Gastroesophageal sphincter (tissue), 4 donors: ENCODE results near the gene FOXO3. TPM values are rescaled to one million over a fixed set of nuclear protein-coding genes. Genes with fewer than 3 reads are reported as not detected.
A peak's percentile ranks its signal among the peaks of the same experiment; 100 is the strongest.

Experiments
- ATAC-seq: fragments of 150-250 bp; one replicate; pipeline ENCODE4 v1.9.1; 2016; ENCODE audit warnings: mild to moderate bottlenecking, moderate library complexity
- H3K27ac ChIP-seq, 4 donors: fragments of 200-600 bp; sonication (generic) in 3 of 4; 1 replicate in 3 of 4; 2 replicates in 1 of 4; pipeline ENCODE4 v1.5.1; 2016 to 2019
- H3K27me3 ChIP-seq: fragments of 200-600 bp; sonication (generic); one replicate; pipeline ENCODE4 v1.5.1; 2019
- H3K36me3 ChIP-seq, 2 donors: fragments of 200-600 bp; sonication (generic); one replicate each; pipeline ENCODE4 v1.5.1; 2019; ENCODE audit warnings: control low read depth in 1 of 2
- H3K4me1 ChIP-seq, 3 donors: fragments of 200-600 bp; sonication (generic); 1 replicate in 2 of 3; 2 replicates in 1 of 3; pipeline ENCODE4 v1.5.1; 2016 to 2019; ENCODE audit warnings: control low read depth in 2 of 3
- H3K4me3 ChIP-seq, 2 donors: fragments of 200-600 bp; sonication (generic); one replicate each; pipeline ENCODE4 v1.5.1; 2019; ENCODE audit warnings: mild to moderate bottlenecking in 1 of 2, moderate library complexity in 1 of 2
- H3K9me3 ChIP-seq, 3 donors: fragments of 200-600 bp; sonication (generic); one replicate each; pipeline ENCODE4 v1.5.1; 2017 to 2019; ENCODE audit warnings: control low read depth in 2 of 3
- EP300 ChIP-seq: sonication (generic); formaldehyde crosslinking; IDR thresholded peaks from one replicate; pipeline ENCODE4 v1.6.1; 2017; ENCODE audit warnings: antibody characterized with exemption, mild to moderate bottlenecking
- POLR2A ChIP-seq, 2 donors: fragments of 450-650 bp; IDR thresholded peaks; one replicate each; pipeline ENCODE4 v1.6.1; 2017; ENCODE audit warnings: antibody characterized with exemption in 2 of 2, mild to moderate bottlenecking in 2 of 2, moderate library complexity in 1 of 2
- POLR2AphosphoS5 ChIP-seq: sonication (generic); formaldehyde crosslinking; IDR thresholded peaks from one replicate; pipeline ENCODE4 v1.6.1; 2017; ENCODE audit warnings: antibody characterized with exemption
- WGBS, 2 donors: methylation state at CpG; one replicate each; pipeline ENCODE4 v1.1.5; 2018; ENCODE audit warnings: low coverage in 1 of 2; 5-methylcytosine and 5-hydroxymethylcytosine counted together
- total RNA-seq, 4 donors: library from RNA; depleted of rRNA; stranded (reverse); fragments of >200 nt; gene quantifications; one replicate each; pipeline ENCODE4 v1.1.0, GENCODE V29; 2016
- TF ChIP-seq, protein P1 (sequence below), 4 experiments: fragments of 200-600 bp in 2 of 4; fragments of 450-650 bp in 2 of 4; sonication (generic) in 1 of 4; IDR thresholded peaks; one replicate each; pipeline ENCODE4 v1.5.1; 2017 to 2019; ENCODE audit warnings: antibody characterized with exemption in 4 of 4, mild to moderate bottlenecking in 2 of 4, moderate library complexity in 2 of 4

FOXO3 gene
- total RNA-seq, 4 donors from 2014 or later, result 93.7 to 122 (median 114) TPM

DNA sequence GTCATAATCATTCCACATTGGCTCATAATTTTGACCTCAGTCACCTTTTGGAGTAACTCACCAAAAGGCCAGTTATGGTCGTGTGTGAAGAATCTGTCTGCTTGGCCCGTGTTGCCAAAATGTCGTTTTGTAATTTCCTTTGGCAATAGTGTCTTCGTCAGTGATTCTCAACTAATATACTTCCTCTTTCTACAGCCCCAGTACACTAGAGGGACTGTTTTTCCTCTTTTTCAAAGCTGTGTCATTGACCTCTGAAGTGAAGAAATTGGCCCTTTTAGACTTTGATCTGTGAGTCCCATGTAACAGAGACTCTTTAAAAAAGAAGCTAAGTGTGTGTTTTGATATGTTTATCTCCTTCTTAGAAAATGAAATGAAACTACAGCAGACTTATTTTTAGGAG, 5.2 kb downstream of the FOXO3 start:
- Histone ChIP-seq H3K36me3 (peaks cover 0 to 47% of the 10 kb centered on the region in 2 donors), H3K9me3 (no peaks in the 10 kb centered on the region), H3K4me1 (peaks cover 21 to 73% (median 23%) of the 10 kb centered on the region in 3 donors), H3K4me3 (peak overlapping the region in 1 of 2 donors; percentile 80), H3K27ac (peak overlapping the region; percentile 78 to 100 (median 93)), H3K27me3 (no peaks in the 10 kb centered on the region)
- 0 to 2% methylated on average over 4 of the region's 4 CpGs for WGBS, 2 donors
- ATAC-seq, result peak; percentile 85
- TF ChIP-seq POLR2A (IDR thresholded peaks at IDR 0.05), result no peak
- TF ChIP-seq POLR2AphosphoS5, result peak; percentile 95
- TF ChIP-seq EP300, result no peak
- TF ChIP-seq, protein P1, sequence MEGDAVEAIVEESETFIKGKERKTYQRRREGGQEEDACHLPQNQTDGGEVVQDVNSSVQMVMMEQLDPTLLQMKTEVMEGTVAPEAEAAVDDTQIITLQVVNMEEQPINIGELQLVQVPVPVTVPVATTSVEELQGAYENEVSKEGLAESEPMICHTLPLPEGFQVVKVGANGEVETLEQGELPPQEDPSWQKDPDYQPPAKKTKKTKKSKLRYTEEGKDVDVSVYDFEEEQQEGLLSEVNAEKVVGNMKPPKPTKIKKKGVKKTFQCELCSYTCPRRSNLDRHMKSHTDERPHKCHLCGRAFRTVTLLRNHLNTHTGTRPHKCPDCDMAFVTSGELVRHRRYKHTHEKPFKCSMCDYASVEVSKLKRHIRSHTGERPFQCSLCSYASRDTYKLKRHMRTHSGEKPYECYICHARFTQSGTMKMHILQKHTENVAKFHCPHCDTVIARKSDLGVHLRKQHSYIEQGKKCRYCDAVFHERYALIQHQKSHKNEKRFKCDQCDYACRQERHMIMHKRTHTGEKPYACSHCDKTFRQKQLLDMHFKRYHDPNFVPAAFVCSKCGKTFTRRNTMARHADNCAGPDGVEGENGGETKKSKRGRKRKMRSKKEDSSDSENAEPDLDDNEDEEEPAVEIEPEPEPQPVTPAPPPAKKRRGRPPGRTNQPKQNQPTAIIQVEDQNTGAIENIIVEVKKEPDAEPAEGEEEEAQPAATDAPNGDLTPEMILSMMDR (IDR thresholded peaks at IDR 0.05), result peak in 3 of 4 experiments; percentile 32 to 44 (median 43)

DNA sequence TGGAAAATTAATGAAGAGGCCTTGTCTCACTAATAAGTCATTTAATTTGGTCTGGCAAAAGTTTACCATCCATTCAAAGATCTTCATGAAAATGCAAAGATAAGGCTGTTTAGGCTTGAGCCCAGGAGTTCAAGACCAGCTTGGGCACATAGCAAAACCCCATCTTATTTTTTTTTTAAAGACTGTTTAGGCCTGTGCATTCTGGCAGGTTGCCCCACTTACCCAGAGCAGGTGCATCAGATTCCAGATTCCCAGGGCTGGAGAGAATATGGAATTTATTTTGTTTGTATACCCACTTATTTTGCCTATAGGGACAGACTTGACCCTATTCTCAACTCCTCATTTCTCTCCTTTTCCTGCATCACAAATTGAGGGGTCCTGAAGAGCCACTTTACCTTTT, 5.7 kb downstream of the FOXO3 start:
- no peak for TF ChIP-seq POLR2AphosphoS5
- TF ChIP-seq, protein P1 (IDR thresholded peaks at IDR 0.05), result no peak
- no peak for TF ChIP-seq POLR2A (IDR thresholded peaks at IDR 0.05)
- TF ChIP-seq EP300, result no peak
- H3K36me3 ChIP-seq, result peaks cover 0 to 53% of the 10 kb centered on the region in 2 donors
- ATAC-seq, result no peak
- no peaks in the 10 kb centered on the region for H3K27me3 ChIP-seq
- H3K27ac ChIP-seq, result peak overlapping the region; percentile 78 to 100 (median 93)
- H3K4me1 ChIP-seq, result peaks cover 21 to 79% (median 23%) of the 10 kb centered on the region in 3 donors
- H3K9me3 ChIP-seq, result no peaks in the 10 kb centered on the region
- H3K4me3 ChIP-seq, result peak overlapping the region in 1 of 2 donors; percentile 80

DNA sequence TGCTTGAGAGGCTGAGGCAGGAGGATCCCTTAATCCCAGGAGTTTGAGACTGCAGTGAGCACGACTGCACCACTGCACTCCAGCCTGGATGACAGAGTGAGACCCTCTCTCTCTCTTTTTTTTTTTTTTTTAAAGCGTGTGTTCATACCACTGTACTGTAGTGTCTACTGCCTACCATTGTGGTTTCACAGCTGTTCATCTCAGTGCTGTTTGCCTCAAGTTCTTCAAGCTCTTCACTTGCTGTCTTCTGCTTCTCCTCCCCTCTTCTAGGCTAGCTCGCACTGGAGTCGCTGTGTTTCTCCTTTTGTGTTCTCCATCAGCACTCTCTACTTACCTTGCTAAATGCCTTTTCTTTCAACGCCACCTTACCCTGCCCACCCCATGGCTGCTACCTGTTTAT, 7.4 kb downstream of the FOXO3 start:
- ATAC-seq, result no peak

DNA sequence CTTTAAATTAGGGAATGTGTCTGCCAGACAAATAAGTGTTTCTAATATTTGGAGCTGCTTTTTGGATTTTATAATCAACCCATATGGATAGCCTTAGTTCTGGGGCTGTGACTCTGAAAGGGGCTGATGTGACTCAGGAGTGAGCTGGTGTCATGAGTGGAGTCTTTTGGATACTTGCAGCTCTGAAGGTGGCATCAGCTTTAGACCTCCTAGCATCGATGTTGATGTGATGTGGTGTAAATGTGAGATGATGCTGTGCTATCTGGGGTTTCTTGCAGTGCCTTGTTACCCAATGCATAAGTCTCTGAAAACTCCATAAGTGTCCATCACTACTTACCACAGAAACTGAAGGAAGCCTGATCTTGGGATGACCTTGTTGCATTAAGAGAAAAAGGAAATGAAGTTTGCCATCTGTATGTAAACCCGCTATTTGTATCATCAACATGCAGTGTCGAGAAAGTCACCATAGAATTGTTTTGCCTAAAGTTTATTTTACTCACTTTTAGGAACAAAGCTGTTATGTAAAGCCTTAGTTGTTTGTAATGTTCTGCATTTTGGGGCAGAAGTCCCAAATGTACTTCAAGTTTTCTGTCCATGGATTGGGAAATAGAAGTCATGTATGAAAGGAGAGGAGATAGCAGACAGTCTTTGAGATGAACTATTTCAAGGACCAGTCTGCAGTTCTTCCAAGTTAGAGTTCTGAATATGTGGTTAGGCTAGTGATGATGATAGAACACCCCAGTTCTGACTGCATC, 8.0 kb downstream of the FOXO3 start:
- peak; percentile 2 for TF ChIP-seq POLR2AphosphoS5
- no peak for TF ChIP-seq POLR2A (IDR thresholded peaks at IDR 0.05)
- Histone ChIP-seq H3K27ac (peak overlapping the region in 3 of 4 donors; percentile 8 to 100 (median 99)), H3K27me3 (no peaks in the 10 kb centered on the region), H3K36me3 (peaks cover 0 to 70% of the 10 kb centered on the region in 2 donors), H3K9me3 (no peaks in the 10 kb centered on the region), H3K4me1 (peaks cover 21 to 98% (median 23%) of the 10 kb centered on the region in 3 donors), H3K4me3 (no peak overlapping the region)
- WGBS, 2 donors, result 84 to 91% methylated on average over 2 of the region's 3 CpGs
- no peak for ATAC-seq

More for the DNA sequence above, 7.4 kb downstream of the FOXO3 start:
- no peak overlapping the region for H3K4me3 ChIP-seq
- H3K27ac ChIP-seq, result peak overlapping the region in 2 of 4 donors; percentile 99 to 100
- H3K9me3 ChIP-seq, result no peaks in the 10 kb centered on the region
- peaks cover 0 to 64% of the 10 kb centered on the region in 2 donors for H3K36me3 ChIP-seq
- WGBS, 2 donors, result 85 to 88% methylated on average over 5 of the region's 5 CpGs
- no peaks in the 10 kb centered on the region for H3K27me3 ChIP-seq
- TF ChIP-seq EP300, result no peak
- TF ChIP-seq, protein P1 (IDR thresholded peaks at IDR 0.05), result no peak
- no peak for TF ChIP-seq POLR2AphosphoS5
- TF ChIP-seq POLR2A (IDR thresholded peaks at IDR 0.05), result no peak
- H3K4me1 ChIP-seq, result peaks cover 21 to 96% (median 23%) of the 10 kb centered on the region in 3 donors

DNA sequence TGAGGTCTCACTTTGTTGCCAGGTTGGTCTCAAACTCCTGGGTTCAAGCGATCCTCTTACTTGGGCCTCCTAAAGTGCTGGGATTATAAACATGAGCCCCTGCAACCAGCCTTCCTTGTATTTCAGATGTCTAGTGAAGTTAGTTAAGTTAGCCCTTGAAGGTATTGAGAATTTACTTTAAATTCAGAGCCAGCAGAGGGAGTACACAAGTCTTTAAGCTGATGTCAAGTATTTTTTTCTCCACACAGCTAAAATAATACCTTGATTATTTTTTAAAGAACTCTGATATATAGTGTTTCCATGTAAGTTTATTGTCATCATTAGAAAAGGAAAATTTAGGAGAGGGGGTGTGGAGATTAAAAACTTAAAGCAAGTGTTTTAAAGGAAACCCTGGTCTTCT, 9.8 kb downstream of the FOXO3 start:
- peak overlapping the region in 1 of 4 donors; percentile 0 for H3K27ac ChIP-seq
- 100% methylated on average over 1 of the region's 1 CpG for WGBS, 2 donors
- H3K9me3 ChIP-seq, result no peaks in the 10 kb centered on the region
- ATAC-seq, result no peak
- H3K4me3 ChIP-seq, result no peak overlapping the region
- peaks cover 21 to 98% (median 31%) of the 10 kb centered on the region in 3 donors for H3K4me1 ChIP-seq
- TF ChIP-seq POLR2AphosphoS5 (no peak), EP300 (no peak), POLR2A (IDR thresholded peaks at IDR 0.05) (no peak)
- TF ChIP-seq, protein P1 (IDR thresholded peaks at IDR 0.05), result no peak
- H3K36me3 ChIP-seq, result peaks cover 0 to 70% of the 10 kb centered on the region in 2 donors
- no peaks in the 10 kb centered on the region for H3K27me3 ChIP-seq
